GM18520 (cell line): ENCODE results near the gene GRAMD1C.
A peak's percentile ranks its signal among the peaks of the same experiment; 100 is the strongest.

Source experiments
- ATAC-seq: cut with Tn5 transposase; IDR thresholded peaks from one replicate; pipeline ENCODE4 v1.9.1; 2021; ENCODE audit not compliant: unreplicated experiment

The GRAMD1C gene

DNA sequence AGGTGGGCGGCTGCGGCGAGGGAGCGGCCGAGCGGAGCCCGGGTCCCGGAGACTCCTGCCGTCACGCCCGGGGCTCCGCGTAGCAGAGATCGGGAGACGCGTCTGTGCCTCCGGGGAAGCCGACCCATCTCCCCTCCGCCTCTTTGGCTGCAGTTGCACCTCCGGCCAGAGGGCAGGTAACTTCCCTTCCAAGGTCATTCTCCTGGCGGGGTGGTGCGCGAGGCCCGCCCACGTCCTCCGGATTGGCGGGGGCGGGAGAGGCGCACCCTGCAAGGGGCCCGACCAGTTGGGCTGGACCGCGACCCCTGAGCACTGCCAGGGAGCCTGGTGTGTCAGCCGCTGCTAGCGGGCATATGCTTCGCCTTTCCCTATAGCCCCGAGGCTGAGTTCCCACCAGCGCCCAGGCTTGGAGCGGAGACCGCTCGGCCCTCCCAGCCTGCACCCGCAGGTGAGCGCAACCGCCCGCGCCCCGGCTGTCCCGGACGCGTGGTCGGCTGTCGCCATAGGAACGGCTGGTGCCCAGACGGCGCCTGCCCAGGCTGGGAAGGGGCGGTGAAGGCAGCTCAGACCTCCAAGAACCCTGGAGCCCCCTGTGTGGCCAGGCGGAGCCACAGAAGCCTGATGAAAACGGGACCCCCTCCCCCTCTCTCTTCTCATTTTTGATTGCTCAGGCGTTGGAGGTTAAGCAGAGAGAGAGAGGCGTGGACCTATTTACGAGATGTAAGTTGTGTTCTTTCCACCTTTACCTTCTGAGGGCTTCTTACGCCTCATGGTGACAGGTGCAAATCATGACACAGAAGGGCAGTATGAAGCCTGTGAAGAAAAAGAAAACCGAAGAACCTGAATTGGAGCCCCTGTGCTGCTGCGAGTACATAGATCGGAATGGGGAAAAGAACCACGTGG is 109.7 kb downstream of the GRAMD1C start:
- peak; percentile 19 for ATAC-seq

- no peak for ATAC-seq
These were observed 114.3 kb downstream of the GRAMD1C start for GRCh38 chr3:113952921-113953320.

- no peak for ATAC-seq
These were observed 115.1 kb downstream of the GRAMD1C start for GRCh38 chr3:113953677-113954076.

GRCh38 chr3:113954091-113954685 is 115.6 kb downstream of the GRAMD1C start:
- no peak for ATAC-seq

- ATAC-seq, result no peak
These were observed 125.3 kb downstream of the GRAMD1C start for GRCh38 chr3:113963879-113964278.

- no peak for ATAC-seq
These were observed 127.6 kb downstream of the GRAMD1C start for GRCh38 chr3:113966172-113966571.

DNA sequence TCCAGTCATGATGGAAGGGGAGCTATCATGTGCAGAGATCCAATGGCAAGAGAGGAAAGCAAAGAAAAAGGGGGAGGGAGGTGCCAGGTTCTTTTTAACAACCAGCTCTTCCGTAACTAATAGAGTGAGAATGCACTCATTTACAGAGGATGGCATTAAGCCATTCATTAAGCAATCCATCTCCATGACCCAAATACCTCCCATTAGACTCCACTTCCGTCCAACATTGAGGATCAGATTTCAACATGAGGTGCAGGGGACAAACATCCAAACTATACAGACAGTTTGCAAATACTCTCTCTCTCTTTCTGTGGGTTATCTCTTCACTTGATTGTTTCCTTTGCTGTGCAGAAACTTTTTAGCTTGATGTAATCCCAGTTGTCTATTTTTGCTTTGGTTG is 130.4 kb downstream of the GRAMD1C start:
- ATAC-seq, result no peak

DNA sequence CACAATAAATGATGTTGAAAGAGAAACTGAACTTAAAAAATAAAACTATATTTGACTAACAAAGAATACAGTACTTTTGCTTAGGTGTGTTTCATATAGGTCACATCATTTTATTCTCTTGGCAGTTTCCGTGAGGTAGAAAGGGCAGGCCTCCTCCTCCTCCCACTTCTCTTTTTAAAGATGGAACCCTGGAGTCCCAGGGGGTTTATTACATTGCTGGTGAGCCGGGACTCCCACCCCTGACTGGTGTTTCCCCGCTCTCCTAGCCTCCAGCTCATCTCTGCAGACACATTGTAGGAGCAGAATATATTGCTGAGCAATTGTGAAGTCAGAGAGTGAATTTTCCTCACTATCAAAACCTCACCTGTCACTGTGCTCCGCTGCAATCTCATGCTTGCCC is 139.2 kb downstream of the GRAMD1C start:
- no peak for ATAC-seq

DNA sequence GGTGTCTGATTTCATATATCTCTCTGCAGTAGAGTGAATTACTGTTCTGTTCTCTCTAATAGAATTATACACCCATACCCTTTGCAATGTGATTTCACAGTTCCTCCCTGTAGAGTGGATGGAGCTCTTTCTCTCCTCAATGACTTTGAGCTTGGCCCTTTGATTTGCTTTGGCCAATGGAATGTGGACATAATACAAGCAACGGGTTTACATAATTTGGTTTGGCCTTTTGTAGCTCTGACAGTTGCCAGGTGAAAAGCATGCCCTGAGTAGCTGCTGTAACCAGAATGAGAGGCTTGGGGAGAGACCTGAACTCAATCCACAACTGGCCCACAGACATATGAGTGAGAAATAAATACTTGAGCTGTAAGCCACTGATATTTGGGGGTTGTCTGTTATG is 141.3 kb downstream of the GRAMD1C start:
- no peak for ATAC-seq

DNA sequence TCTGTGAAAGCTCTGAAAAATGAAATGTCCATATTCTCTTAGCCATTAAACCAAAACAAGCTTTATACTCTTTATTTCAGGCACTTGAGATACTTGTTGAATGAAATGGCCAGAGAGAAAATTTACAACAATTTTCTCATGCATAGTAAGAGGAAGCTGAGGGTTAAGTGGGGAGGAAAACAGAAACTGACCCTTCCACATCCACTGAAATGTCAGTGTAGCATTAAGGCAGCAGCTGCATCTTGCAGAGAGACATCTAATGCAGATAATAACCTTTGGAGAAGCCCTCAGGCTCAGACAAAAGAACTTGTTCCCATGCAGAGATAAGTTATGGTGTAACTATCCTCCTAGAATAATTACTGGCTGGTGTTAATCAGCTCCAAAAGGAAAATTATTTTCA is 143.2 kb downstream of the GRAMD1C start:
- no peak for ATAC-seq

DNA sequence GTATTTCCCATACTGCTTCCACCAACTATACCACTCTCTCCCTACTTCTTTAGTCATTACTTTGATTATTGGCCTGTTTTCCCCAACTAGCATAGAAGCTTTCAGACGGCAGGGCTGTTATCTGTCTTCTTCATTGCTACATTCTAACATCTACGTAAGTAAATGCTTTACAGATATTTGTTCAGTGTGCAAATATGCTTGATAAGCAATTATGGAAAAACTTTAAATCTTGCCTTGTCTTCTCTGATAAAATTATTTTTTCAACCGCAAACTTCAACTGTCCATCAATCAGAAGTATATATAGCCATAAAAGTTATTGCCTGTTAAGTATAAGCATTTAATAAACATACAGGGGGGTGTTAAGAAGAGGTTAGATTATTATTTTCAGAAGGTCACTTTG is 145.0 kb downstream of the GRAMD1C start:
- no peak for ATAC-seq

GRCh38 chr3:113985541-113985940 is 147.0 kb downstream of the GRAMD1C start:
- no peak for ATAC-seq
